Measurements from ENCODE around the gene DNAJC3.
"Not testable (repeated sequence)": the region's sequence is repeated elsewhere in the genome, so short reads cannot be mapped to it uniquely, and the experiment has no call there.

The DNAJC3 gene

DNA sequence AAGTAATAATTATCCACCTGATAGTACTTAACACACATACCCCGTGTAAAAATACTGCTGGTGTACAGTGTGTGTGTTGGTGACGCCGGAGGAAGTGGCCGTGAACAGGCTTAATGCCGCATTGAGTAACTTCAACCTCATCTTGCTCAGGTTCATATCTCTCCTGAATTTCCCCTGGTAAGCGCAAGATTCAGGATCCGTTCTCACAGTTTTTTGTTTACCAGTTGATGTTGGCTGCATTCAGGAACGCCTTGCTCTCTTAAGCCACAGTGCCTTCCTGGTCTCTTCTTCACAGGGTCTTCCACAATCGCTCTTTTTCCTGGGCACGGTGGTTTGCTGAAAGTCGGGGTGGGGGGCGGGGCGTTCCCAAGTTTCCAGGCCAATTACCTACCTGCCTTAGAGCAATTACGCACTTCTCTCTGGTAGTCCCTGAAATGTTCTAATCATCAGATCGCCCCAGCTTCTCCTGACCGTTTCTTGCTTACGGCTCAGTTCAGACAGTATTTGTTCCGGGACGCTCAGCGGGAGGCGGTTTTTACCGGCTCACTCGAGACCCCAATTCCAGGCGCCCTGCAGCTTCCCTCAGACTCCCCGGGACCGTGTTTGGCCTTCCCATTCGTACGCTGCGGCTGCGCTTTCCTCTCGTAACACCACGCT is 706 bp upstream of the DNAJC3 start:
- DNase-seq: peak in 2 of 4 experiments; percentile 2 to 5

GRCh38 chr13:95677564-95678266 is 776 bp downstream of the DNAJC3 start:
- DNase-seq: no peak

- no peak for DNase-seq
Measured at GRCh38 chr13:95678967-95679366, 2.0 kb downstream of the DNAJC3 start.

GRCh38 chr13:95679722-95680121 is 2.8 kb downstream of the DNAJC3 start:
- DNase-seq: no peak

GRCh38 chr13:95684418-95684817 is 7.5 kb downstream of the DNAJC3 start:
- DNase-seq: no peak

DNA sequence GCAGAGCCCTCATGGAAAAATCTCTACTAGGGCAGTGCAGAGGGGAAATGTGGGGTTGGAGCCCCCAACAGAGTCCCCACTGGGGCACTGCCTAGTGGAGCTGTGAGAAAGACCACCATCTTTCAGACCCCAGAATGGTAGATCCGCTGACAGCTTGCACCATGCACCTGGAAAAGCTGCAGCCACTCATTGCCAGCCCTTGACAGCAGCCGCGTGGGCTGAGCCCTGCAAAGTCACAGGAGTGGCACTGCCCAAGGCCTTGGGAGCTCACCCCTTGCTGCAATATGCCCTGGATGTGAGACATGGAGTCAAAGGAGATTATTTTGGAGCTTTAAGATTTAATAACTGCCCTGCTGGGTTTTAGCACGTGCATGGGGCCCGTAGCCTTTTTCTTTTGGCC is 8.0 kb downstream of the DNAJC3 start:
- not testable (repeated sequence) for DNase-seq

GRCh38 chr13:95689582-95689926 is 12.6 kb downstream of the DNAJC3 start:
- no peak for DNase-seq

- DNase-seq: not testable (repeated sequence)
Measured at GRCh38 chr13:95690986-95691385, 14.0 kb downstream of the DNAJC3 start.

DNA sequence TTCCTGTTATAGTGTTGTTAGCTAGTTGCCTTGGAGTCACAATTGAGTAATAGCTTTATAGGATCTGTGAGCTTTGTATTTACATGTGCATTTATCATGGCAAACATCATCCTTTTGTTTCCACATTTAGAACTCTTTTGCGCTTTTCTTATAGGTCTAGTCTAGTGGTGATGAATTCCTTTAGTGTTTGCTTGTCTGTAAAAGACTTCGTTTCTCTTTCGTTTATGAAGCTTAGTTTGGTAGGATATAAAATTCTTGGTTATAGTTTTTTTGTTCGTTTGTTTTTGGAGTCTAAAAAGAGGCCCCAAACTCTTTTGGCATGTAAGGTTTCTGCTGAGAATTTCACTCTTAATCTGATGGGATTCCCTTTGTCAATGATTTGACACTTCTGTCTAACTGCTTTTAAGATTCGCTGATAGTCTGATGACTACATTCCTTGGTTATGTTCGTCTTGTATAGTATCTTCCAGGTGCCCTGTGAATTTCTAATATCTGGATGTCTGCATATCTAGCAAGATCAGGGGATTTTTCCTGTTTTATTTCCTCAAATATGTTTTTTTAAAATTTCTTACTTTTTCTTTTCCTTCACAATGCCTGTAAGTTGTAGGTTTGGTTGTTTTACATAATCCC is 20.2 kb downstream of the DNAJC3 start:
- no peak for DNase-seq

GRCh38 chr13:95698047-95698749 is 21.3 kb downstream of the DNAJC3 start:
- no peak for DNase-seq

GRCh38 chr13:95703576-95703975 is 26.6 kb downstream of the DNAJC3 start:
- DNase-seq: no peak

- no peak for DNase-seq
Measured at GRCh38 chr13:95704510-95704909, 27.6 kb downstream of the DNAJC3 start.

DNA sequence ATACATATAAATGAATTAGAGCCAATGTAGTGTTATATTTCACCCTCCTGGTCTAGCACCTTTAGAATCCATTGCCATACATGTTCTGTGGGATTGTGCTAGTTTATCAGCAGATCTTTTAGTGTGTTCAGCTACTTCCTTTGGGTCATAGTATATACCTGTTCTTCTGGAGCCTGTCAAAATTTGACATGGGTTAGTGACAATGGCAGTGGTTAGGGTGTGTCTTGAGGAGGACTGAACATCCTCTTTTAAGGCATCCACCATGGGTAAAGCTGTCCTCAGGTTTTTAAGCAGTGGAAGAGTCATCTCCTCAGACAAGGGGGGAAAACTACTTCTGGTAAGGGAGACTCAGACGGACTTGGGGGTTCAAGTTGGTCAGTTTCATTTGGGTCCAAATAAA is 29.4 kb downstream of the DNAJC3 start:
- no peak for DNase-seq

DNA sequence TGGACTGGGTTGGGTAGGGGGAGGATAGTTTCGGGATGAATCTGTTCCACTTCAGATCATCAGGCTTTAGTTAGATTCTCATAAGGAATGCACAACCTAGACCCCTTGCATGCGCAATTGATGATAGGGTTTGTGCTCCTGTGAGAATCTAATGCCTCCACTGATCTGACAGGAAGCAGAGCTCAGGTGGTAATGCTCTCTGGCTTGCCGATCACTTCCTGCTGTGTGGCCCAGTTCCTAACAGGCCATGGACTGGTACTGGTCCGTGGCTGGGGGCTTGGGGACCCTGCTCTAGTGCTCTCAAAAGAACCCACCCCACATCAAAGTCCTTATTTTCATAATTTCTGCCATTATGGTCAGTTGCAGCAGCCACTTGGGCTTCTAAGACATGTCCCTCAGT is 30.1 kb downstream of the DNAJC3 start:
- no peak for DNase-seq

DNA sequence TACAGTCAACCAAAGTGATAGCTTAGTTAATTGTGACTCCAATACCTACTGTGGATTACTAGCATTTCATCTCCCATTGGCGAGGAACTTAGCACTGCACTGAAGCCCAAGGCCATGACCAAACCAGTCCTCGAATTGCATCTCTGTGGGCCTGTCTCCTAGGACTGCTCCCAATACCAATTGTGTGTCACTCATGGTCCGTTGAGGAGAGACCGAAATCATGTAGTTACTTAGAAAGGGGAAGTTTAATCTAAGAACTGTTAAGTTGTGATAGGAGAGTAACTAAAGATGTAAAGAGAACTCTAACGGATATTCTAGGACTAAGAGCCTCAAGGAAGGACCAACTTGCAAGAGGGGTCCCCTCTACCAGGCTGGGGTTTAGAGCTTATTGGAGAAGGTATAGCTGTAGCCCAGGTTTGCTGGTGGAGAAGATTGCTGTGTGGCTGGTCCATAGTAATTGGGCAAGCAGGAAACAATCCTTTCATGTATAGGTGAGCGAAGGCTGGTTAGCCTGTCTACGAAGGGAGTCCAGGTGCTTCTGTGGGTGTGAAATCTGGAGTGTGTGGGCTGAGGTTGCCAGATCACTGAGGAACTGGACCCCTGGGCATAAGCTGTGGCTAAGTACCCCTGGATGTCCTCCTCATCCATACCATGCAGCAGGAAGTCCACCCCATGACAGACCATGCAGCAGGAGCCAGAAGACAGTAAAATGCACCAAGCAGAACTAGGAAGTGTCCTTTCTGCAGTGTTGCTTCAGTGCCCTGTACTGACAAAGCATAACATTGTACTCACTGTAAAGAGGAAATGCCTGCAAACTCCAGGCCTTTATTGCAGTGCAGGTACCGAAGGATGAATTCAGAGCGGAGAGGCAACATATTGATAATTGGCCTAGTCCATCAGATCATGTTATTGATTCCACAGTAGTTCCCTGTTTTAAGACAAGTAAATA is 30.8 kb downstream of the DNAJC3 start:
- DNase-seq: no peak

- no peak for DNase-seq
Measured at GRCh38 chr13:95708391-95708774, 31.4 kb downstream of the DNAJC3 start.

- no peak for DNase-seq
Measured at GRCh38 chr13:95708811-95709500, 32.0 kb downstream of the DNAJC3 start.

- no peak for DNase-seq
Measured at GRCh38 chr13:95710313-95710712, 33.4 kb downstream of the DNAJC3 start.

- not testable (repeated sequence) for DNase-seq
Measured at GRCh38 chr13:95712846-95713245, 35.9 kb downstream of the DNAJC3 start.

DNA sequence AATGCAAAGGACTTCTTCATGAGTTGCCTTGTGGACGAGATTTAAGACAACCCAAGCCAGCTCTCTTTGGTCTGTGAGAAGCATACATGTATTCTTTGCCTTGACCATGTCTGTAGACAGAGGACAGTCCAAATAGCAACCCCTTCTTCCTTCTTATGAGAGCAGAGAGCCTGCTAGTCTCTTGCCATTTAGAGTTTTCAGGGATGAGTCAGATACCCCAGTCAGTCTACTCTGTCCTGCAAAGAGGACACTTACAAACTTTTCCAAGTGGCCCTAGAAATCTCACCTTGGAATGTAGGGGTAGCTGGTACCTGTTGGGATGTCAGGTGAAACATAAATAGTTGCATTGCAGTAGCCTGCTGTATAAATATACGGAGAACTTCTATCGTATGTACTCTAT is 36.7 kb downstream of the DNAJC3 start:
- no peak for DNase-seq

DNA sequence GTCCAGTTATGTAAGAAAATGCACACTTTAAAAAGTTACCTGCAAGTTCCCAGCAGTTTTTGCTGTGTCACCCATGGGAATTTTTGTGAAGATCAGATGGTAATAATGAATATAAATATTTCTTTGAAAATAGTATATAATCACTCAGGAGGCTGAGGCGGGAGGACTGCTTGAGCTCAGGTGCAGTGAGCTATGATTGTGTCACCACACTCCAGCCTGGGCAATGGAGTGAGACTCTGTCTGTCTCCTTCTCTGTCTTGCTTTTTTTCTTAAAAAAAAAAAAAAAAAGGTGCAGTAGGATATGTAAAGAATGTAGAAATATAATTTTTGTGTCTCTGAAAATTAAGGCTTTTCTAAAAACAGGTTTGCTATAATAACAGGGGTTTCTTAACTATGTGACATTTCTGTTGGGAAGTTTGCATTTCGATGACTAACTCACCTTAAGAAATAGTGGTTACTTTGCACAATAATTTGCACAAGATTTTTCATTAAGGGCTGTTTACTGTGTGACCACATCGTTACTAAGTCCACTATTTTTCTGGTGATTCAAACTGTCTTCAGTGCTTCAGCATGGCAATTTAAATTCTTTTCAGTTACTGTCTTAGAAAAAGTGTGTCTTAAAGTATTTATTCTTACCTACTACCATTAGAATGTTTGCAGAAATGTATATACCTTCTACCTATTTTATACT is 37.3 kb downstream of the DNAJC3 start:
- no peak for DNase-seq
